ENCODE results near the gene LYZL2. TPM values are rescaled to one million over a fixed set of nuclear protein-coding genes. Genes with fewer than 3 reads are reported as not detected.
A peak's percentile ranks its signal among the peaks of the same experiment; 100 is the strongest.
"Not testable (repeated sequence)": the region's sequence is repeated elsewhere in the genome, so short reads cannot be mapped to it uniquely, and the experiment has no call there.

The LYZL2 gene
- total RNA-seq, 1 experiment from 2014 or later, result not detected

DNA sequence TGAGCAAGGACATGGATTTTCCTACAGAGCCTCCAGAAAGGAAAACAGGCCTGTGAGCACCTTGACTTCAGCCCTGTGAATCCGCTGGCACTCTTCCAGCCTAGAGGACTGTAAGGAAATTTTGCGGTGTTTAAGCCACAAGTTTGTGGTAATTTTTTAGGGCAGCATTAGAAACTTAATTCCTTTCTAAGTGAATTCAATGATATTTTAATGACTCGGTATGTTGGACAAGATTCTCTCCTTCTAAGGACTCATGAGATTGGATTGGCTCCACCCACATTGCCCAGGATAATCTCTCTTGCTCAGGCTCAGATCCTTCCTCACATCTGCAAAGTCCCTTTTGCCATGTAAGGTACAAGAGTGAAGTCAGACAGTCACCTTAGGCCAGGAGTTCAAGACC lies 4.5 kb downstream of the LYZL2 start:
- ChIA-PET CTCF (no interaction called here), POLR2A (no interaction called here)
- Mint-ChIP-seq H3K4me1 (ENCODE audit: low read depth, unreplicated experiment) (no peaks in the 10 kb centered on the region), H3K9me3 (ENCODE audit: unreplicated experiment) (no peaks in the 10 kb centered on the region), H3K27ac (ENCODE audit: unreplicated experiment) (no peak overlapping the region), H3K27me3 (ENCODE audit: insufficient read depth, unreplicated experiment) (peaks cover 20% of the 10 kb centered on the region), H3K36me3 (ENCODE audit: insufficient read depth, unreplicated experiment) (no peaks in the 10 kb centered on the region), H3K4me3 (ENCODE audit: unreplicated experiment) (no peak overlapping the region)
- no peak overlapping the region for H3K4me3 ChIP-seq (ENCODE audit: low read depth, low read length)
- no peaks in the 10 kb centered on the region for H3K9me3 ChIP-seq
- H3K27me3 ChIP-seq (replicated peaks; ENCODE audit: control insufficient read depth, insufficient read depth, low read length), result no peaks in the 10 kb centered on the region
- no peaks in the 10 kb centered on the region for H3K36me3 ChIP-seq (ENCODE audit: control insufficient read depth, insufficient read depth, low read length)
- no peak for DNase-seq
- H3K4me1 ChIP-seq, result no peaks in the 10 kb centered on the region
- intact Hi-C loops (cut with micrococcal nuclease; ENCODE audit: unreplicated experiment), result no loop called here
- BruUV-seq (replicated peaks), result no TSS peak
- TF ChIP-seq, protein P1, sequence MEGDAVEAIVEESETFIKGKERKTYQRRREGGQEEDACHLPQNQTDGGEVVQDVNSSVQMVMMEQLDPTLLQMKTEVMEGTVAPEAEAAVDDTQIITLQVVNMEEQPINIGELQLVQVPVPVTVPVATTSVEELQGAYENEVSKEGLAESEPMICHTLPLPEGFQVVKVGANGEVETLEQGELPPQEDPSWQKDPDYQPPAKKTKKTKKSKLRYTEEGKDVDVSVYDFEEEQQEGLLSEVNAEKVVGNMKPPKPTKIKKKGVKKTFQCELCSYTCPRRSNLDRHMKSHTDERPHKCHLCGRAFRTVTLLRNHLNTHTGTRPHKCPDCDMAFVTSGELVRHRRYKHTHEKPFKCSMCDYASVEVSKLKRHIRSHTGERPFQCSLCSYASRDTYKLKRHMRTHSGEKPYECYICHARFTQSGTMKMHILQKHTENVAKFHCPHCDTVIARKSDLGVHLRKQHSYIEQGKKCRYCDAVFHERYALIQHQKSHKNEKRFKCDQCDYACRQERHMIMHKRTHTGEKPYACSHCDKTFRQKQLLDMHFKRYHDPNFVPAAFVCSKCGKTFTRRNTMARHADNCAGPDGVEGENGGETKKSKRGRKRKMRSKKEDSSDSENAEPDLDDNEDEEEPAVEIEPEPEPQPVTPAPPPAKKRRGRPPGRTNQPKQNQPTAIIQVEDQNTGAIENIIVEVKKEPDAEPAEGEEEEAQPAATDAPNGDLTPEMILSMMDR (IDR thresholded peaks at IDR 0.05; ENCODE audit: insufficient read depth in 1 of 2, low read depth in 1 of 2, low read length in 1 of 2, severe bottlenecking in 1 of 2, unreplicated experiment in 1 of 2), result no peak

DNA sequence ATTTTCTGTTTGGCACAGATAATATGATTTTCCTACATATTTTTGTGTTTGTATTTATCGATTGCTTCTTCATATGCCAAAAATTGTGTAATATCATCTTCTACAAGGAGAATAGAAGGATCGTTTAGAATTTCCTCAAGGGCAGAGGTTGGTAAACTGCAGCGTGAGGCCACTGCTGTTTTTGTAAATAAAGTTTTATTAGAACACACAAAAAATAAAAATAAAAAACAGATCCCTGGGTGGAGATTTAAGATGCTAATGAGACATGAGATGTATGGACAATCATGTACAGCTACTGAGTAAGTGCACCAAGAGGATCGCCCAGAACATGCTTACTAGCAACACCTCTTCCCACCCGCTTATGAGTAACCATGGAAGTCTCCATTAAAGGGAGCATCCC lies 9.6 kb downstream of the LYZL2 start:
- TF ChIP-seq, protein P1 (IDR thresholded peaks at IDR 0.05; ENCODE audit: insufficient read depth in 1 of 2, low read depth in 1 of 2, low read length in 1 of 2, severe bottlenecking in 1 of 2, unreplicated experiment in 1 of 2), result no peak
- H3K27me3 Mint-ChIP-seq (ENCODE audit: insufficient read depth, unreplicated experiment), result peaks cover 20% of the 10 kb centered on the region
- intact Hi-C loops (cut with micrococcal nuclease; ENCODE audit: unreplicated experiment), result no loop called here

DNA sequence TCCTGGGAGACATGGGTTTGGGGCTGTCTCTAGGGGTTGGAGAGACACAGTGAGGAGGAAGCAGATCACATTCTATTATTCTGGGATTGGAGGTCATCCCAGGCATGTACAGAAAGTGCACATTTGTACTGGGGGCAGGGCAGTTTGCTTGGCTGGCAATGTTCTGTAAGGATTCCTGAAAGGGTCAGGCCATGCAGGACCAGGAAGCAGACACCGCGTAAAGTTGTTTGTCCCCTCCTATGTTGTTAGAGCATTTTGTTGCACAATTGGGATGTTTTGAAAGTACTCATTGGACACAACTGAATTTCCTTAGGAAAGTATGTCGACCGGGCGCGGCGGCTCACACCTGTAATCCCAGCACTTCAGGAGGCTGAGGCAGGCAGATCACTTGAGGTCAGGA lies 12.5 kb downstream of the LYZL2 start:
- no peak for DNase-seq
- intact Hi-C loops (cut with micrococcal nuclease; ENCODE audit: unreplicated experiment), result no loop called here
- TF ChIP-seq, protein P1 (IDR thresholded peaks at IDR 0.05; ENCODE audit: insufficient read depth in 1 of 2, low read depth in 1 of 2, low read length in 1 of 2, severe bottlenecking in 1 of 2, unreplicated experiment in 1 of 2), result no peak
- H3K27ac Mint-ChIP-seq (ENCODE audit: unreplicated experiment), result no peak overlapping the region
- Histone ChIP-seq H3K9me3 (0 out of 2 replicates have a peak, but pooled peaks cover 3% of the 10 kb centered on the region), H3K4me1 (peaks cover 4% of the 10 kb centered on the region), H3K27me3 (replicated peaks; ENCODE audit: control insufficient read depth, insufficient read depth, low read length) (0 out of 2 replicates have a peak, but pooled peaks cover 2% of the 10 kb centered on the region), H3K4me3 (ENCODE audit: low read depth, low read length) (no peak overlapping the region), H3K36me3 (ENCODE audit: control insufficient read depth, insufficient read depth, low read length) (no peaks in the 10 kb centered on the region)
- H3K27me3 Mint-ChIP-seq (ENCODE audit: insufficient read depth, unreplicated experiment), result peaks cover 12% of the 10 kb centered on the region
- POLR2A ChIA-PET, result no interaction called here
- peaks cover 7% of the 10 kb centered on the region for H3K4me1 Mint-ChIP-seq (ENCODE audit: low read depth, unreplicated experiment)
- no TSS peak for BruUV-seq (replicated peaks)
- no peaks in the 10 kb centered on the region for H3K36me3 Mint-ChIP-seq (ENCODE audit: insufficient read depth, unreplicated experiment)
- H3K4me3 Mint-ChIP-seq (ENCODE audit: unreplicated experiment), result no peak overlapping the region
- CTCF ChIA-PET, result interaction anchor here (1.2 kb wide), 1 partner anchor 54 kb away, joined by 3 read pairs; no protein-coding TSS in a partner anchor
- no peaks in the 10 kb centered on the region for H3K9me3 Mint-ChIP-seq (ENCODE audit: unreplicated experiment)

More for the DNA sequence above, 9.6 kb downstream of the LYZL2 start:
- Mint-ChIP-seq H3K9me3 (ENCODE audit: unreplicated experiment) (no peaks in the 10 kb centered on the region), H3K4me3 (ENCODE audit: unreplicated experiment) (no peak overlapping the region), H3K4me1 (ENCODE audit: low read depth, unreplicated experiment) (no peaks in the 10 kb centered on the region), H3K27ac (ENCODE audit: unreplicated experiment) (no peak overlapping the region), H3K36me3 (ENCODE audit: insufficient read depth, unreplicated experiment) (no peaks in the 10 kb centered on the region)
- Histone ChIP-seq H3K27me3 (replicated peaks; ENCODE audit: control insufficient read depth, insufficient read depth, low read length) (0 out of 2 replicates have a peak, but pooled peaks cover 2% of the 10 kb centered on the region), H3K4me3 (ENCODE audit: low read depth, low read length) (no peak overlapping the region), H3K9me3 (no peaks in the 10 kb centered on the region), H3K4me1 (no peaks in the 10 kb centered on the region), H3K36me3 (ENCODE audit: control insufficient read depth, insufficient read depth, low read length) (no peaks in the 10 kb centered on the region)
- POLR2A ChIA-PET, result no interaction called here
- BruUV-seq (replicated peaks), result no TSS peak
- DNase-seq, result no peak
- CTCF ChIA-PET, result no interaction called here

DNA sequence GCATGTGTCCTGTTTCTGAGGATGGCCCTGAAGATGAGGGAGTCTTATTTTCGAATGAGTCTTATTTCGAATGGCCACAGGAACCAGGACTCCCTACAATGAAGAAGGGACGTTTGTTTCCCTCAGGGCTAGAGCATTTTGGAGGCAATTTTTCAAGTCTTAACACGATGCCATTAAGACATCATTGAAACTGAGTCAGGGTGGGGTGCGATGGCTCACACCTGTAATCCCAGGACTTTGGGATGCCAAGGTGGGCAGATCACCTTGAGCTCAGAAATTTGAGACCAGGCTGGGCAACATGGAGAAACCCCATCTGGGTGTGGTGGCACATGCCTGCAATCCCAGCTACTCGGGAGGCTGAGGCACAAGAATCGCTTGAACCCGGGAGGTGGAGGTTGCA lies 18.5 kb downstream of the LYZL2 start:
- H3K27me3 Mint-ChIP-seq (ENCODE audit: insufficient read depth, unreplicated experiment); H3K36me3 Mint-ChIP-seq (ENCODE audit: insufficient read depth, unreplicated experiment); H3K27me3 ChIP-seq (replicated peaks; ENCODE audit: control insufficient read depth, insufficient read depth, low read length); H3K36me3 ChIP-seq (ENCODE audit: control insufficient read depth, insufficient read depth, low read length); DNase-seq; H3K4me3 ChIP-seq (ENCODE audit: low read depth, low read length); H3K9me3 Mint-ChIP-seq (ENCODE audit: unreplicated experiment); POLR2A ChIA-PET; BruUV-seq (replicated peaks); H3K9me3 ChIP-seq; intact Hi-C loops (cut with micrococcal nuclease; ENCODE audit: unreplicated experiment); CTCF ChIA-PET: not testable (repeated sequence)
- peak overlapping the region; percentile 16 for H3K27ac Mint-ChIP-seq (ENCODE audit: unreplicated experiment)
- peak overlapping the region; percentile 64 for H3K4me3 Mint-ChIP-seq (ENCODE audit: unreplicated experiment)
- H3K4me1 ChIP-seq, result peaks cover 14% of the 10 kb centered on the region
- peaks cover 17% of the 10 kb centered on the region for H3K4me1 Mint-ChIP-seq (ENCODE audit: low read depth, unreplicated experiment)
